A549 (cell line): ENCODE measurements around the gene FAM241B.

Experiments
- BHLHE40 ChIP-seq: IDR thresholded peaks from 2 replicates; pipeline ENCODE4 v1.6.1; 2012; ENCODE audit warnings: low read depth, low read length, inconsistent platforms
- CTCF ChIP-seq: fragments of >200 bp; sonication (Bioruptor Twin); formaldehyde crosslinking; IDR thresholded peaks from 3 replicates; pipeline ENCODE4 v1.5.1; 2016
- ESRRA ChIP-seq: fragments of 150-350 bp; IDR thresholded peaks from 2 replicates; pipeline ENCODE4 v1.6.1; 2014; ENCODE audit warnings: mild to moderate bottlenecking, low read length, borderline replicate concordance
- MAFK ChIP-seq: fragments of 450-650 bp; IDR thresholded peaks from 2 replicates; pipeline ENCODE4 v1.6.1; 2014; ENCODE audit not compliant: partially characterized antibody
- MYC ChIP-seq: IDR thresholded peaks from 2 replicates; pipeline ENCODE4 v1.6.1; 2012; ENCODE audit warnings: mild to moderate bottlenecking, inconsistent platforms, low read length, improper control_type of control experiment, borderline replicate concordance
- POLR2A ChIP-seq: IDR thresholded peaks from 2 replicates; pipeline ENCODE4 v1.6.1; 2012; ENCODE audit warnings: mild to moderate bottlenecking, low read length
- POLR2AphosphoS2 ChIP-seq: conservative IDR thresholded peaks from 2 replicates; pipeline ENCODE4 v1.6.1; 2012; ENCODE audit warnings: low read length, improper control_type of control experiment, inconsistent platforms
- RCOR1 ChIP-seq: fragments of 150-350 bp; IDR thresholded peaks from 2 replicates; pipeline ENCODE4 v1.6.1; 2014; ENCODE audit warnings: antibody characterized with exemption, low read length, low read depth
- USF2 ChIP-seq: fragments of 450-650 bp; IDR thresholded peaks from 2 replicates; pipeline ENCODE4 v1.6.1; 2014; ENCODE audit warnings: antibody characterized with exemption
- ZSCAN20 ChIP-seq: fragments of 250-450 bp; sonication (Bioruptor Pico); IDR thresholded peaks from 2 replicates; pipeline ENCODE4 v1.8.0; 2022; ENCODE audit warnings: mild to moderate bottlenecking, moderate library complexity

GRCh38 chr10:69600761-69601330 is 29.2 kb upstream of the FAM241B start:
- TF ChIP-seq POLR2AphosphoS2 (no peak), POLR2A (no peak), CTCF (no peak), MYC (no peak), ESRRA (no peak), USF2 (0 out of 2 replicates have a peak, but pooled peaks have one; percentile 45), MAFK (no peak), RCOR1 (no peak), BHLHE40 (no peak), ZSCAN20 (CRISPR knock-in tag) (no peak)
